ENCODE results near the gene LNX1.

DNA sequence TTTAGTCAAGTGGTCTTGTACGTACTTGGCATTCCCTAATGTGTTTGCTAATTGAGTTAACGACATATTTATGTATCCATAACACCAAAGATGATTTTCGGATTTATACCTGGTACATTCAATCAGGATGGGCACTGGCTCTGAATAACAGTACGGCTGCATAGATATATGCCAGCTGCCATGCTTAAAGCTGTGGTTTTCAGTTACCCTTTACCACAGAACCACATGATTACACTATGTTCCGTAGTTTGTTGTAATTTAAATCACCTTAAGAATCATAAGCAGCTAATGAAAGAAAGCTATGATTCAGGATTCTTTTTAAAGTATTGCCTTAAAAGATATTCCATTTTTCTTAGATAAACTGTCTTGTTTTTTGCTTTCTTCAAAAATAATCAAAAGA is 160.2 kb downstream of the LNX1 start:
- TF ChIP-seq POLR2AphosphoS5 (IDR thresholded peaks at IDR 0.05), result no peak
- TF ChIP-seq, protein P1, sequence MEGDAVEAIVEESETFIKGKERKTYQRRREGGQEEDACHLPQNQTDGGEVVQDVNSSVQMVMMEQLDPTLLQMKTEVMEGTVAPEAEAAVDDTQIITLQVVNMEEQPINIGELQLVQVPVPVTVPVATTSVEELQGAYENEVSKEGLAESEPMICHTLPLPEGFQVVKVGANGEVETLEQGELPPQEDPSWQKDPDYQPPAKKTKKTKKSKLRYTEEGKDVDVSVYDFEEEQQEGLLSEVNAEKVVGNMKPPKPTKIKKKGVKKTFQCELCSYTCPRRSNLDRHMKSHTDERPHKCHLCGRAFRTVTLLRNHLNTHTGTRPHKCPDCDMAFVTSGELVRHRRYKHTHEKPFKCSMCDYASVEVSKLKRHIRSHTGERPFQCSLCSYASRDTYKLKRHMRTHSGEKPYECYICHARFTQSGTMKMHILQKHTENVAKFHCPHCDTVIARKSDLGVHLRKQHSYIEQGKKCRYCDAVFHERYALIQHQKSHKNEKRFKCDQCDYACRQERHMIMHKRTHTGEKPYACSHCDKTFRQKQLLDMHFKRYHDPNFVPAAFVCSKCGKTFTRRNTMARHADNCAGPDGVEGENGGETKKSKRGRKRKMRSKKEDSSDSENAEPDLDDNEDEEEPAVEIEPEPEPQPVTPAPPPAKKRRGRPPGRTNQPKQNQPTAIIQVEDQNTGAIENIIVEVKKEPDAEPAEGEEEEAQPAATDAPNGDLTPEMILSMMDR (IDR thresholded peaks at IDR 0.05), result no peak

Data from sigmoid colon (tissue), 4 donors.